ENCODE data around the gene LEFTY2.

LEFTY2 gene

DNA sequence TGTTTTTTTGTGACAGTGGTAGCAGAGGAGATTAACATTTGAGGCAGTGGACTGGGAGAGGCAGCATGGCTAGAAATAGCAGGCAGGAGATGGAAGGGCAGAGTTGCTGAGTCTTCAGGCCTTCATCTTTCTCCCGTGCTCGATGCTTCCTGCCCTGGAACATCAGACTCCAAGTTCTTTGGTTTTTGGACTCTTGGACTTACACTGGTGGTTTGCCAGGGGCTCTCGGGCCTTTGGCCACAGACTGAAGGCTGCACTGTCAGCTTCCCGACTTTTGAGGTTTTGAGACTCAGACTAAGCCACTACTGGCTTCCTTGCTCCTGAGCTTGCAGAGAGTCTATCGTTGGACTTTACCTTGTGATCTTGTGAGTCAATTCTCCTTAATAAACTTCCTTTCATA is 24.2 kb upstream of the LEFTY2 start:
- CTCF ChIA-PET, result interaction anchor here (0.6 to 1.2 kb wide), 4 partner anchors 11 to 299 kb away, joined by 3 to 4 read pairs (median 3); no protein-coding TSS in a partner anchor

DNA sequence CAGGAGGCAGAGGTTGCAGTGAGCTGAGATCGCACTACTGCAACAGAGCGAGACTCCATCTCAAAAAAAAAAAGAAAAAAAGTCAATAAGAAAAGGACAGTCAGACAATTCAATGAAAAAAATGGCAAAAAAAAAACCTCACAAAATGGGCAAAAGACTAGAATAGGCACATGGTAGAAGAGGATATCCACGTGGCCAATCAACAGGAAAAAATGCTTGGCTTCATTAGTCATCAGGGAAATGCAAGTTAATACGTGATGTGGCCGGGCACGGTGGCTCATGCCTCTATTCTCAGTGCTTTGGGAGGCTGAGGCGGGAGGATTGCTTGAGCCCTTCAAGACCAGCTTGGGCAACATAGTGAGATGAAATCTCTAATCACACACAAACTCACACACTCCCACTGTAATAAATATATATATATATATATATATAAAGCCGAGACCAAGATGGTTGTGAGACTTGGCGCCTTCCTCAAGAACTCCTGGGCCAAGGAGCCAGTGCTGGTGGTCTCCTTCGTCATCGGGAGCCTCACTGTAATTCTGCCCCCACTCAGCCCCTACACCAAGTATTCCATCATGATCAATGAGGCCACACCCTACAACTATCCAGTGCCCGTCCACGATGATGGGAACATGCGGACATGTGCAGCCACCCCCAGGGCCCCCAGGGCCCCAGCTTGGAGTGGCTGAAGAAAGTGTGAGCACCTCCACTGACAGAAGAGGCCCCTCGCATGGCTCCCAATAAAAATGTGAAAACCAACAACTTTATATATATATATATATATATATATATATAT is 22.9 kb upstream of the LEFTY2 start:
- no peaks in the 10 kb centered on the region for H3K4me1 ChIP-seq (ENCODE audit: control insufficient read depth, insufficient read depth, low read length)
- TF ChIP-seq, protein P1, sequence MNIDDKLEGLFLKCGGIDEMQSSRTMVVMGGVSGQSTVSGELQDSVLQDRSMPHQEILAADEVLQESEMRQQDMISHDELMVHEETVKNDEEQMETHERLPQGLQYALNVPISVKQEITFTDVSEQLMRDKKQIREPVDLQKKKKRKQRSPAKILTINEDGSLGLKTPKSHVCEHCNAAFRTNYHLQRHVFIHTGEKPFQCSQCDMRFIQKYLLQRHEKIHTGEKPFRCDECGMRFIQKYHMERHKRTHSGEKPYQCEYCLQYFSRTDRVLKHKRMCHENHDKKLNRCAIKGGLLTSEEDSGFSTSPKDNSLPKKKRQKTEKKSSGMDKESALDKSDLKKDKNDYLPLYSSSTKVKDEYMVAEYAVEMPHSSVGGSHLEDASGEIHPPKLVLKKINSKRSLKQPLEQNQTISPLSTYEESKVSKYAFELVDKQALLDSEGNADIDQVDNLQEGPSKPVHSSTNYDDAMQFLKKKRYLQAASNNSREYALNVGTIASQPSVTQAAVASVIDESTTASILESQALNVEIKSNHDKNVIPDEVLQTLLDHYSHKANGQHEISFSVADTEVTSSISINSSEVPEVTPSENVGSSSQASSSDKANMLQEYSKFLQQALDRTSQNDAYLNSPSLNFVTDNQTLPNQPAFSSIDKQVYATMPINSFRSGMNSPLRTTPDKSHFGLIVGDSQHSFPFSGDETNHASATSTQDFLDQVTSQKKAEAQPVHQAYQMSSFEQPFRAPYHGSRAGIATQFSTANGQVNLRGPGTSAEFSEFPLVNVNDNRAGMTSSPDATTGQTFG (tag by site-specific recombination; IDR thresholded peaks at IDR 0.05; ENCODE audit: borderline replicate concordance), result no peak
- no peak for TF ChIP-seq ZNF23 (tag by site-specific recombination; IDR thresholded peaks at IDR 0.05; ENCODE audit: borderline replicate concordance)
- no peak for TF ChIP-seq ZNF248 (tag by site-specific recombination; IDR thresholded peaks at IDR 0.05)
- TF ChIP-seq ZNF785 (tag by site-specific recombination; IDR thresholded peaks at IDR 0.05), result no peak
- no peak for TF ChIP-seq KLF7 (tag by site-specific recombination; IDR thresholded peaks at IDR 0.05; ENCODE audit: borderline replicate concordance)
- TF ChIP-seq ZNF560 (tag by site-specific recombination; IDR thresholded peaks at IDR 0.05; ENCODE audit: borderline replicate concordance), result no peak
- TF ChIP-seq PATZ1 (tag by site-specific recombination; IDR thresholded peaks at IDR 0.05), result no peak
- TF ChIP-seq ZBTB17 (tag by site-specific recombination; IDR thresholded peaks at IDR 0.05), result no peak
- TF ChIP-seq, protein P2, sequence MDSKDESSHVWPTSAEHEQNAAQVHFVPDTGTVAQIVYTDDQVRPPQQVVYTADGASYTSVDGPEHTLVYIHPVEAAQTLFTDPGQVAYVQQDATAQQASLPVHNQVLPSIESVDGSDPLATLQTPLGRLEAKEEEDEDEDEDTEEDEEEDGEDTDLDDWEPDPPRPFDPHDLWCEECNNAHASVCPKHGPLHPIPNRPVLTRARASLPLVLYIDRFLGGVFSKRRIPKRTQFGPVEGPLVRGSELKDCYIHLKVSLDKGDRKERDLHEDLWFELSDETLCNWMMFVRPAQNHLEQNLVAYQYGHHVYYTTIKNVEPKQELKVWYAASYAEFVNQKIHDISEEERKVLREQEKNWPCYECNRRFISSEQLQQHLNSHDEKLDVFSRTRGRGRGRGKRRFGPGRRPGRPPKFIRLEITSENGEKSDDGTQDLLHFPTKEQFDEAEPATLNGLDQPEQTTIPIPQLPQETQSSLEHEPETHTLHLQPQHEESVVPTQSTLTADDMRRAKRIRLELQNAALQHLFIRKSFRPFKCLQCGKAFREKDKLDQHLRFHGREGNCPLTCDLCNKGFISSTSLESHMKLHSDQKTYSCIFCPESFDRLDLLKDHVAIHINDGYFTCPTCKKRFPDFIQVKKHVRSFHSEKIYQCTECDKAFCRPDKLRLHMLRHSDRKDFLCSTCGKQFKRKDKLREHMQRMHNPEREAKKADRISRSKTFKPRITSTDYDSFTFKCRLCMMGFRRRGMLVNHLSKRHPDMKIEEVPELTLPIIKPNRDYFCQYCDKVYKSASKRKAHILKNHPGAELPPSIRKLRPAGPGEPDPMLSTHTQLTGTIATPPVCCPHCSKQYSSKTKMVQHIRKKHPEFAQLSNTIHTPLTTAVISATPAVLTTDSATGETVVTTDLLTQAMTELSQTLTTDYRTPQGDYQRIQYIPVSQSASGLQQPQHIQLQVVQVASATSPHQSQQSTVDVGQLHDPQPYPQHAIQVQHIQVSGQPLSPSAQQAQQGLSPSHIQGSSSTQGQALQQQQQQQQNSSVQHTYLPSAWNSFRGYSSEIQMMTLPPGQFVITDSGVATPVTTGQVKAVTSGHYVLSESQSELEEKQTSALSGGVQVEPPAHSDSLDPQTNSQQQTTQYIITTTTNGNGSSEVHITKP (tag by site-specific recombination; IDR thresholded peaks at IDR 0.05), result no peak
- TF ChIP-seq CTCF (tag by site-specific recombination; IDR thresholded peaks at IDR 0.05), result no peak
- no peak for TF ChIP-seq ZNF747 (tag by site-specific recombination; IDR thresholded peaks at IDR 0.05)
- TF ChIP-seq, protein P3, sequence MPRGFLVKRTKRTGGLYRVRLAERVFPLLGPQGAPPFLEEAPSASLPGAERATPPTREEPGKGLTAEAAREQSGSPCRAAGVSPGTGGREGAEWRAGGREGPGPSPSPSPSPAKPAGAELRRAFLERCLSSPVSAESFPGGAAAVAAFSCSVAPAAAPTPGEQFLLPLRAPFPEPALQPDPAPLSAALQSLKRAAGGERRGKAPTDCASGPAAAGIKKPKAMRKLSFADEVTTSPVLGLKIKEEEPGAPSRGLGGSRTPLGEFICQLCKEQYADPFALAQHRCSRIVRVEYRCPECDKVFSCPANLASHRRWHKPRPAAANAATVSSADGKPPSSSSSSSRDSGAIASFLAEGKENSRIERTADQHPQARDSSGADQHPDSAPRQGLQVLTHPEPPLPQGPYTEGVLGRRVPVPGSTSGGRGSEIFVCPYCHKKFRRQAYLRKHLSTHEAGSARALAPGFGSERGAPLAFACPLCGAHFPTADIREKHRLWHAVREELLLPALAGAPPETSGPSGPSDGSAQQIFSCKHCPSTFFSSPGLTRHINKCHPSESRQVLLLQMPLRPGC (tag by site-specific recombination; IDR thresholded peaks at IDR 0.05), result no peak
- TF ChIP-seq ZFHX2 (tag by site-specific recombination; conservative IDR thresholded peaks at IDR 0.05), result no peak
- no peak for TF ChIP-seq ZNF416 (tag by site-specific recombination; IDR thresholded peaks at IDR 0.05)
- TF ChIP-seq, protein P4, sequence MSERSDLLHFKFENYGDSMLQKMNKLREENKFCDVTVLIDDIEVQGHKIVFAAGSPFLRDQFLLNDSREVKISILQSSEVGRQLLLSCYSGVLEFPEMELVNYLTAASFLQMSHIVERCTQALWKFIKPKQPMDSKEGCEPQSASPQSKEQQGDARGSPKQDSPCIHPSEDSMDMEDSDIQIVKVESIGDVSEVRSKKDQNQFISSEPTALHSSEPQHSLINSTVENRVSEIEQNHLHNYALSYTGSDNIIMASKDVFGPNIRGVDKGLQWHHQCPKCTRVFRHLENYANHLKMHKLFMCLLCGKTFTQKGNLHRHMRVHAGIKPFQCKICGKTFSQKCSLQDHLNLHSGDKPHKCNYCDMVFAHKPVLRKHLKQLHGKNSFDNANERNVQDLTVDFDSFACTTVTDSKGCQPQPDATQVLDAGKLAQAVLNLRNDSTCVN (tag by site-specific recombination; optimal IDR thresholded peaks at IDR 0.05), result no peak
- no peaks in the 10 kb centered on the region for H3K9me3 ChIP-seq (ENCODE audit: control insufficient read depth, insufficient read depth, low read depth, low read length)
- H3K4me3 ChIP-seq (ENCODE audit: low read depth, low read length), result no peak overlapping the region
- H3K36me3 ChIP-seq (ENCODE audit: control insufficient read depth in 2 of 2, insufficient read depth in 1 of 2, low read length in 2 of 2), result no peaks in the 10 kb centered on the region
- no peak overlapping the region for H3K27ac ChIP-seq (ENCODE audit: extremely low read depth, low read depth, low read length)
- ChIA-PET POLR2A (interaction anchor here (0.6 to 0.8 kb wide), 3 partner anchors 33 to 593 kb away, joined by 3 to 4 read pairs (median 3); partner anchors contain the start of gene PYCR2), CTCF (interaction anchor here (0.5 to 4.8 kb wide), 9 partner anchors 10 to 482 kb away, joined by 3 to 48 read pairs (median 7); partner anchors contain the start of gene PYCR2)

More for the DNA sequence above, 24.2 kb upstream of the LEFTY2 start:
- TF ChIP-seq ZNF274 (IDR thresholded peaks at IDR 0.05; ENCODE audit: low read length), result no peak
- no peak for TF ChIP-seq ZNF274 (tag by site-specific recombination; IDR thresholded peaks at IDR 0.05; ENCODE audit: borderline replicate concordance)
- no peak for TF ChIP-seq ZBTB8A (tag by site-specific recombination; IDR thresholded peaks at IDR 0.05)
- no peak for TF ChIP-seq KLF9 (tag by site-specific recombination; IDR thresholded peaks at IDR 0.05; ENCODE audit: low read depth)
- no peak for TF ChIP-seq ZNF548 (tag by site-specific recombination; IDR thresholded peaks at IDR 0.05)
- no peak for TF ChIP-seq ZFP37 (tag by site-specific recombination; IDR thresholded peaks at IDR 0.05)
- no peak for TF ChIP-seq ZNF112 (tag by site-specific recombination; IDR thresholded peaks at IDR 0.05)
- TF ChIP-seq GLIS1 (tag by site-specific recombination; IDR thresholded peaks at IDR 0.05), result no peak
- no peak for TF ChIP-seq ZNF48 (tag by site-specific recombination; IDR thresholded peaks at IDR 0.05)
- no peak for TF ChIP-seq HOXA7 (CRISPR knock-in tag; IDR thresholded peaks at IDR 0.05; ENCODE audit: borderline replicate concordance)
- no peak for TF ChIP-seq ZNF529 (tag by site-specific recombination; IDR thresholded peaks at IDR 0.05; ENCODE audit: insufficient replicate concordance)
- TF ChIP-seq ZNF76 (tag by site-specific recombination; IDR thresholded peaks at IDR 0.05; ENCODE audit: borderline replicate concordance, low read depth), result no peak
- no peak for TF ChIP-seq ZIC2 (tag by site-specific recombination; IDR thresholded peaks at IDR 0.05)
- no peaks in the 10 kb centered on the region for H3K9me3 ChIP-seq (ENCODE audit: control insufficient read depth, insufficient read depth, low read depth, low read length)
- H3K36me3 ChIP-seq (ENCODE audit: control insufficient read depth in 2 of 2, insufficient read depth in 1 of 2, low read length in 2 of 2), result no peaks in the 10 kb centered on the region
- no peaks in the 10 kb centered on the region for H3K4me1 ChIP-seq (ENCODE audit: control insufficient read depth, insufficient read depth, low read length)
- H3K4me3 ChIP-seq (ENCODE audit: low read depth, low read length), result no peak overlapping the region
- POLR2A ChIA-PET, result interaction anchor here (0.6 kb wide), 1 partner anchor 227 kb away, joined by 3 read pairs; no protein-coding TSS in a partner anchor
- H3K27ac ChIP-seq (ENCODE audit: extremely low read depth, low read depth, low read length), result no peak overlapping the region

All from HEK293 (cell line).